Activated CD4-positive, alpha-beta T cell treated with anti-CD3 and anti-CD28 coated beads for 48 hours (primary cell): ENCODE data around the gene EVC.
"Not testable (repeated sequence)": the region's sequence is repeated elsewhere in the genome, so short reads cannot be mapped to it uniquely, and the experiment has no call there.

Source experiments
- DNase-seq: peaks from one replicate; pipeline ENCODE4 v3.0.0-alpha.2; 2020

Gene EVC

GRCh38 chr4:5822619-5823018 is 111.6 kb downstream of the EVC start:
- DNase-seq = no peak

GRCh38 chr4:5823542-5824211 is 112.7 kb downstream of the EVC start:
- no peak for DNase-seq

GRCh38 chr4:5824227-5824626 is 113.2 kb downstream of the EVC start:
- no peak for DNase-seq

- DNase-seq = peak; percentile 6
Measured at GRCh38 chr4:5824635-5825034, 113.6 kb downstream of the EVC start.

GRCh38 chr4:5825321-5826041 is 114.5 kb downstream of the EVC start:
- DNase-seq = no peak

- DNase-seq = no peak
Measured at GRCh38 chr4:5826437-5827107, 115.6 kb downstream of the EVC start.

GRCh38 chr4:5827108-5828004 is 116.4 kb downstream of the EVC start:
- DNase-seq = no peak

- DNase-seq = no peak
Measured at GRCh38 chr4:5828005-5828391, 117.0 kb downstream of the EVC start.

GRCh38 chr4:5836943-5837342 is 125.9 kb downstream of the EVC start:
- no peak for DNase-seq

GRCh38 chr4:5837483-5837882 is 126.5 kb downstream of the EVC start:
- not testable (repeated sequence) for DNase-seq

GRCh38 chr4:5839332-5839731 is 128.3 kb downstream of the EVC start:
- DNase-seq = no peak

- DNase-seq = no peak
Measured at GRCh38 chr4:5839751-5840674, 129.0 kb downstream of the EVC start.

GRCh38 chr4:5842456-5842855 is 131.5 kb downstream of the EVC start:
- DNase-seq = no peak

GRCh38 chr4:5843573-5844530 is 132.9 kb downstream of the EVC start:
- DNase-seq = no peak

- no peak for DNase-seq
Measured at GRCh38 chr4:5845035-5845905, 134.3 kb downstream of the EVC start.

GRCh38 chr4:5851637-5852301 is 140.8 kb downstream of the EVC start:
- DNase-seq = no peak

GRCh38 chr4:5852523-5853202 is 141.7 kb downstream of the EVC start:
- no peak for DNase-seq

GRCh38 chr4:5854929-5855328 is 143.9 kb downstream of the EVC start:
- no peak for DNase-seq
